NCI-H526 treated with DMSO at 0.1 percent for 48 hours (cell line): Measurements from ENCODE around the gene WDR1.

Source experiments
- DNase-seq: peaks from one replicate; lab custom pipeline; 2025; lab: John Stamatoyannopoulos, UW

Gene WDR1

DNA sequence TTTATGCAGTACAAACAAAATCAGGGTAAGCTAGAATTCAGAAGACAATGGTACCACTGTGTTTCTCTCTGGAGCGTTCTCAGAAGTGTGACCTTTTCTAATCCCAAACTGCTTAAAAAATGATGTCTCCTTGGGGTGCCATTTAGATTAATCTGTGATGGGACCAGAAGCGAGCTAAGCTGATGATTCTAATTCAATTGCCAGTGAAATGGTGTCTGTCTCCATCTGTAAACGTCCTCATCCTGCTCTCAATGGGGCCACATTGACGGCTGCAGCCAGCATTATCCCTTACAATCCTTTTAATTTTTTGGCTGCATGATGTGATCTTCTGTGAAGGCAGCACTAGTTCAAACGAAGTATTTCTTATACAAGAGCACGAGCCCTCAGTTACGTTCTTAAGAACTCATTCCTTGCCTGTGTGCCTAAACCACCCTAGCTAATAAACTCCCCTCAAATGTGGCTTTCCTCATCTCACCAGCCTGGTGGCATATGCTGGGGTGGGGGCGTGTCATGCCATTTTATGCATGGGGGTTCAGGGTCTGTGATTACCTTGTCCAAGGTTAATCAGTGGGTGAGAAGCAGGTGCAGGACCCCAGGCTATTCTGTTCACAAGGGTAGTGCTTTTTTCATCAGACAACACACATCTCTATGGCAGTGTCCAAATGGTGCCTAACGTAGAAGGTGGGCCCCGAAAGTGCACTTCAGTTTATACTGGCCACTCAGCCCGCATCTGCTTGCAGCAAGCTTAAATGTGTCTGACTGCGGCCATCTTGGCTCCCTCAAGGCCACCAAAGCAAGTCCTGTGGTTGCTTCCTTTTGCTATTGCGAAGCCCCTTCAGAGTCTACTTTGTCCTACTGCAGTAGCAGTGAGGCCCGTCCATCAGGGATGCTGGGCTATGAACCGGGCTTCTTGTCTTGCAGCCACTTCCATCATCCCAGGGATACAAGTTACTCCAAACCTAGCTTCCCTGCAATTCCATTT, 49.6 kb downstream of the WDR1 start:
- DNase-seq: no peak

DNA sequence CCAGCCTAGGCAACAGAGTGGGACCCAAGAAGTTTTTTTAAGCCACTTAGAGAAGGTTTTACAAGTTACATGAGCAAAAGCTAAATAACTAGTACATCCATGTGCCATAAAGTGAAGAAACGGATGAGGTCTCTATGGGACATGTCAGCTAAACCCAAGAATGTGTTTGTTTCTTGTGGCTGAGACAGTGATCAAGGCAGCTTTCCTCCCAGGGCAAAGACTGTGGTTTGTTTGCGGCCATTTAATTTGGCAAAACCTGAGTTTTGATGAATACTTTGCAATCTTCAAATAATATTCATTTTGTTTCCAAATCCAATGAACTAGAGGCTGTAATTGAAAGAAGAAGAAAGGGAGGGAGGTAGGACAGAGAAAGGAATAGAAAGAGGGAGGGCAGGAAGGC, 50.4 kb downstream of the WDR1 start:
- no peak for DNase-seq

DNA sequence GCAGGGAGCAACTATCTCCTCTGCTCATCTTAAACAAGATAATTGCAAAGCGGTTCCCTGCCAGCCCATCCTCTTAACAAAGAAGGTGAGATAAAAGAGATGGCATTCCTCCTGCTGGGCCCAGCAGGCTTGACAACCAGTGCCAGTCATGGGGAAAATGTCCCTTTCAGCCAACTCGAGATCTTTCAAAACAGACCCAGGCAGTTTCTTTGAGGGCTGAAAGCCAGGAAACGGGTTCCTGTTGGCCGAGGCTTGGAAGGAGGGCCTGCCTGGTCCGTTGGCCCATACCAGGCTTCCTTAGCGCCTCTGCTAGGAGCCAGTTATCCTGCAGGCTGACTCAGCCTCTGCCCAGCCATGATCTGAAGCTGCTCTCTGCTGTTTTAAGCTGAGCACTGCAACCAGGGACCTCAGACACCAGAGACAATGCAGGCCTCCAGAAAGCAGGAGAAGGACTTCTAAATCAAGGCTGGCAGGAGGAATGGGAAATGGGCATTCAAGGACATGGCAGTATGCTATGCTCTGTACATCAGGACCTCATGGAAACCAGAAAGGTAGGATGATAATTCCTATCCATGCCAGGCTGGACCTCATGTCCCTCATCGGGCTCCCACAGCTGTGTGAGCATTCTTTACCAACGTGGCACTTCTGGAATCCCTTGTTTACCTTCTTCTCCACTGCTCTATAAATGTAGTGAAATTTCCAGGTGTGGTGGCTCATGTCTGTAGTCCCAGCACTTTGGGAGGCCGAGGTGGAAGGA, 52.9 kb downstream of the WDR1 start:
- no peak for DNase-seq

DNA sequence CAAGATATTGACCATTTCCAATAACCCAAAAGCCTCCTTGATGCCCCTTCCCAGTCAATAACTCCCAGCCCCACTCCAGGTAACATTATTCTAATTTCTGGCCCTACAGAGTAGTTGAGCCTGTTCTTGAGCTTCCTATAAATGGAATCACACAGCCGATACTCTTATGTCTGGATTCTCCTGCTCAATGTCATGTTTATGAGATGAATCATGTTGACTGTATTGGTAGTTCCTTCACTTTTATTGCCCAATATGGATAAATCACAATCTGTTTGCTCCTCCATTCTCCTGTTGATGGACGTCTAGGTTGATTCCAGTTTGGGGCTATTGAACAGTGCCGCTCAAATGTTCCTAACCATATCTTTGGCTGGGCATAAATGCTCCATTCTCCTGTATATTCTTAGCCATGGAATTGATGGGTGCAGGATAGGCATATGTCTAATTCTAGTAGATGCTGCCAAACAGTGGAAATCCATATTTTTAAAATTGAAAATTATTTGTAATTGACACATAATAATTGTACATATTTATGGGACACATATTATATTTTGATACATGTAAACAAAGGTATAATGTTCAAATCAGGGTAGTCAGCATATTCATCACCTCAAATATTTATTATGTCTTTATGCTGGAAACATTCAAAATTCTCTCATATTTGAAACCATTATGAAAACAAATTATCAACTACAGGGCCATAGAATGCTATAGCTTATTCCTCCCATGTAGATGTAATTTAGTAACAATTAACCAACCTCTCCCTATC, 54.8 kb downstream of the WDR1 start:
- no peak for DNase-seq

DNA sequence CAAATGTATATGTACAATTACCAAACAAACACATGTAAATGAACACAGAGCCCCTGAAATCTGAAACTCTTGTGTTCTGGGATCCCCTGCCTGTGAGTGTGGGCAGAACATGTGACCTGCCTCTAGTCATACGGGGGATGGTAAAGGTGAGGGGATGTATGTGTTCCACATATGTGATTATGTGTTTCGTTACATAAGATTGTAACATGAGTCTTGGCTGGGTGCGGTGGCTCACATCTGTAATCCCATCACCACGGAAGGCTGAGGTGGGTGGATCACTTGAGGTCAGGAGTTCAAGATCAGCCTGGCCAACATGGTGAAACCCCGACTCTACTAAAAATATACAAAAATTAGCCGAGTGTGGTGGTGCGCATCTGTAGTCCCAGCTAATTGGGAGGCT, 58.2 kb downstream of the WDR1 start:
- no peak for DNase-seq

DNA sequence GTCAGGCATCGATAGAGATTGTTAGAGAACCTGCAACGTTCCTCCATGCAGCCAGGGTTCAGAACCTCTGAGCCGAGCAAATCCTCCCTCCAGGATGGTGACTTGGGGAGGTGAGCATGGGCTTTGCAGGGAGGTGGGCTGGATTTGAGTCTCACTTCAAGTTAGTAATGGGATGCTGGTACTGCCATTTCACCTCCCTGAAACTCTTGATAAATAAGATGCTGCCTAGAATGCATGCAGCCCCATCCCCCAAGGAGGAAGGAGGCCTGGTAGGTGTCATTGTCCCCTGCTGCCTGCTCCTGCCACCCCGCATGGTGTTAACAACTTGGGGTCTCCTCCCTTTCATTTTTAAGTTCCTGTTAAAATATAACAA, 59.6 kb downstream of the WDR1 start:
- DNase-seq: no peak

DNA sequence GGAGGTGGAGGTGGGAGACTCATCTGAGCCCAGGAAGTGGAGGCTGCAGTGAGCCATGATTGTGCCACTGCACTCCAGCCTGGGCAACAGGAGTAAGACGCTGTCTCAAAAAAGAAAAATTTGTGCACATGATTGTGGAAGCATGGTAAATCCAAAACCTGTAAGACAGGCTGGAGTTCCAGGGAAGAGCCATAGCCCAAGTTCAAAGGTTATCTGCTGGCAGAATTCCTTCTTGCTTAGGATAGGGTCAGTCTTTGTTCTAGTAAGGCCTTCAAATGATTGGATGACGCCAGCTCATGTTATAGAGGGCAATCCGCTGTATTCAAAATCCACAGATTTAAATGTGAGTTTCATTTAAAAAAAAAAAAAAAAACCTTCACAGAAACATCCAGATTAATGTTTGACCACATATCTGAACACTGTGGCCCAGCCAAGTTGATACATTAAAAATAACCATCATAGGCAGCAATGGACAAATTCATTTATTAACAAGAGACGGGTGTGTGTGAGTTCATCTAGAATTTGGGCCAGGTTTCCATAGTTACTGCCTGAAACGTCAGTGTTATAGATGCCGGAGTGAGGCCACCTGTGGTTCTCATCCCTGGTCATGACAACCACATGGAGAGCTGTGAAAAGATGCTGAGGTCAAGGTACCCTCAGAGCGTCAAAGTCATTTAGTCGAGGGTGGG, 60.1 kb downstream of the WDR1 start:
- no peak for DNase-seq

DNA sequence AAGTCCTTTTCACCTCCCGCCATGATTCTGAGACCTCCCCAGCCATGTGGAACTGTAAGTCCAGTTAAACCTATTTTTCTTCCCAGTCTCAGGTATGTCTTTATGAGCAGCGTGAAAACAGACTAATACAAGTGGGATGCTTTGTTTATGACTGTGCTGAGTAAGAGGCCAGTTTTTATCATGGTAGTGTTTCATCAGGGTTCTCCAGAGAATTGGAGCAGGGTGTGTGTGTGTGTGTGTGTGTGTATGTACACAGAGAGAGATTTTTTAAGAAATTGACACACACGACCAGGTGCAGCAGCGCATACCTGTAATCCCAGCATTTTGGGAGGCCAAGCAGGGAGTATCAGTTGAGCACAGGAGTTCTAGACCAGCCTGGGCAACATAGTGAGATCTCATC, 60.7 kb downstream of the WDR1 start:
- no peak for DNase-seq

DNA sequence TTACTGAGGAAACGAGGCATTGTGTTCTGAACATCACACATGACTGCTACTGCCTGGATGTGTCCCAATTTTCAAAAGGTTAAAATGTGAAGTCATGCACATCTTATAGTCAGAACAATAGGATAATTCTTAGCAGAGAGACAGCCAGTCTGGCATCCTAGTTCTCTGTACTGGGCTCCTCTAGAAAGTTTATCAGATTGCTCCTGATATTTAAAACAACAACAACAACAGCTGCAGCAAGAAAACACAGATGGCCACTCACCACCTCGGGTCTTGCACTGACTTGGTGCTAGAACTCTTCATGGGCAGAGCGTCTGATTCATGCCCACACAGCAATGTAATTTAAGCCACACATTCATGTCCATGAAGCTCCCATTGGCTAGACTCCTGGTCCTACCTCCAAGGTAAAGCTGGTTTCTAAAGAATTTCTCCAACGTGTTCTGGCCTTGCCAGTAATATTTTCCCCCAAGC, 62.0 kb downstream of the WDR1 start:
- no peak for DNase-seq

DNA sequence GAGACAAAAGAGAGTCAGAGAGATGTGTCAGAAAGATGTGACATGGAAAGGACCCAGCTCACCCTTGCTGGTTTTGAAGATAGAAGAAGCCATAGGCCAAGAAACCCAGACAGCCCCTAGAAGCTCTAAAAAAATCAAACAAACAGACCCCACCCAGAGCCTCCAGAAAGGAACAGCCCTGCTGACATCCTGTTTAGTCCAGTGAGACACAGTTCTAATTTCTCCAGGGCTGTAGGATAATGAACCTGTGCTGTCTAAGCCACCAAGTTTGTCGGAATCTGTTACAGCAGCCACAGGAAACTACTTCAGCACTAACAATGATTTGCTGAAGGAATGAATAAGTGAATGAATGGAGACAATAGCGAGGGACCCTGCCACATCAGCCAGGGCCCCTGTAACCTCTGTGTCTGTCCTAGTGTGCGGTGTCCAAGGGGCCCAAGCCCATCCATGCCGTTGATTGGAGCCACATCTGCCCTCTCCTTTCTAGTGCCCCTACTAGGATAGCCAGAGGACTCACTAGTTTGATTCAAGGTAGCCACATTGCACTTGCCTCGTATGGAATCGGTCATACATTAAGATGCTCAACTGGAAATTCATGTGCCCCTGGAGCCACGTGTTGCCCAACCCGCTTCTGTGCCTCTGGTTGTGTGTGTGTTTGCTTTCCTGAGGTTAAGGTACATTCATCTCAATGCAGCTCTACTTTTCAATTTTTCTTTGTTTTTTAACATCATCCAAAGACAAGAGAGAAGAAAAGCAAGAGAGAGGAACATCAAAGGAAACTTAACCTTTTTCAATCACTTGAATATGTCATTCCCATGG, 62.8 kb downstream of the WDR1 start:
- DNase-seq: no peak

DNA sequence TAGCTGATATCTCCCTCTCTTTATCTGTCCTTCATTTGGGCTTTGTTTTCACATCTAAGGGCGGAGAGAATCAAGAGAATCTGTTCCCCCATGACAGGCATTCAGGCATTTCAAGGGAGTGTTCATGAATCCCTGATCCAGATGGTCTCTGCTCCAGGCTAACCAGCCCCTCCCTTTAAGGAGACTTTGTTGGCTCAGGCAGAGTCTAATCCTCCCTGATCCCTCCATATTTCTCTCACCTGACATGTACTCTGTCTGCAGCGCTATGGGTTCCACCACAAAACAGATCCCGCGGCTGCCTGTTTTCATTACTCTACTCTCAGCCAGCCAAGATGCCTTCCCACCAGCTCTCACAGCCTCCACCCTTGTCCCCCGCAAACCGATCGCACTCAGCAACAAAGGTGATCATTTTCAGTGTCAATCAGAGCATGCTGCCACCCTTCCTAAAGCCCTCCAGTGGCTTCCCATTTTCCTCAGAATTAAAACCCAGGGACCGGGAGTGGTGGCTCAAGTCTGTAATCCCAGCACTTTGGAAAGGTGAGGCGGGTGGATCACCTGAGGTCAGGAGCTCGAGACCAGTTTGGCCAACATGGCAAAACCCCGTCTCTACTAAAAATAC, 65.0 kb downstream of the WDR1 start:
- no peak for DNase-seq

DNA sequence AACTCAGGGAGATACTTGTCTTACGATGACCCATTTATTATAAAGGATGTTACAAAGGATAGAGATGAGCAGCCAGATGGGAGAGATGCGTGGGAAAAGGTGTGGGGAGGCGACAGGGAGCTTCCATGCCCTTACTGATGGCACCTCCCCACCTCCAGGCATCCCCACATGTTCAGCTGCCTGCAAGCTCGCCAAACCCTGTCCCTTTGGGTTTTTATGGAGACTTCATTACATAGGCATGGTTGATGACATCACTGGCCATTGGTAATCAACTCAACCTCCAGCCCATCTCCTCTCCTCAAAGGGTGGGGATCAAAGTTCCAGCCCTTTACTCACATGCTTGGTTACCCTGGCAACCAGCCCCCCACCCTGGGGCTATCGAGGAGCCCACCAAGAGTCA, 65.9 kb downstream of the WDR1 start:
- DNase-seq: no peak

DNA sequence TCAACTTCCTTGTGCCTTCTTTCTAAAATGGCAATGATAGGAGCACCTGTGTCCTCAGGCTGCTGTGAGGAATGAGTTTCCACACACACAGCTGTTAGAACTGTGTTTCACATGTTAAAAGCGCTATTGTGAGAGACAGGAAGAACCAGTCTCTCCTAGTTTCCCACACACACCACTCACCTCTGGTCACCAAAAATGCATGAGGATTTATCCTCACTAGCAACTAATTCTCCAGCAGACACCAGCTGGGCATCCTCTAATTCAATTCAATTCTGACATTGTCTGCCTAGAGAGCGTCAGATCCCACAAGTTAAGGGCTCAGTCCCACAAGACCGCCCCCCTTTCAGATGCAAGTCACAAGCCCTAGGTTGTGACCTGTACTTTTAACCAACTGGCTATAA, 66.3 kb downstream of the WDR1 start:
- no peak for DNase-seq

DNA sequence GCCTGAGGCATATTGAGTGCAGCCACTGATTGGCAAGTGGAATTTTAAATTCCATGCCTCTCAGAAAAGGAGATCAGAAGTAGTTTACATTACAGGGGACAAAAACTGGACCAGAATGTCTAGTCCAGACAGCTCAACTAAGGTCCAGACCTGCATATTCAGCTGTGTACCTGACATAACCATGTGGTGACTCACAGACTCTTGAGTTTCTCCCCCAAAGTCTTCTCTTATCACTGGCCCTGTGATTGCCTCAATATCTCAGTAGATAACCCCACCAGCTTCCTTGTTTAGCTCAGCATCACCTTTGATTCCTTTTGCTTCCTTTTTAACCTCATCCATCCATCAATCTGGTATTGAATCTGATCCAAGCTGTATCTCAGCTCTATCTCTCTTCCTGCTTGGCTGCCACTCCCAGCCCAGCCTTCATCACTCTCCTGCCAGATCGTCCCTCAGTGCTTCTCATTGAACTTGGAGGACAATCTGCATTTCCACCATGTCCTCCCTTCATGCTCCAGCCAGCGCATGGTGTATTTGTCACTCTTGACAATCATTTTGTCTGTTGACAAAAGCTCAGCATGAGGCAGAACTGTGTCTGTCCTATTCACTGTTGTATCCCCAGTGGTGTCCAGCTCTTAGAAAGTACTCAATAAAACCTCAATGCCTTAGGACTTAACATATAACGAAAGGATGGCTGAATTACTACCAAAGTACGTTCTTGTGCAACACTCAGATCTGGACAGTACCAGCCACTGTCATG, 67.5 kb downstream of the WDR1 start:
- DNase-seq: no peak

DNA sequence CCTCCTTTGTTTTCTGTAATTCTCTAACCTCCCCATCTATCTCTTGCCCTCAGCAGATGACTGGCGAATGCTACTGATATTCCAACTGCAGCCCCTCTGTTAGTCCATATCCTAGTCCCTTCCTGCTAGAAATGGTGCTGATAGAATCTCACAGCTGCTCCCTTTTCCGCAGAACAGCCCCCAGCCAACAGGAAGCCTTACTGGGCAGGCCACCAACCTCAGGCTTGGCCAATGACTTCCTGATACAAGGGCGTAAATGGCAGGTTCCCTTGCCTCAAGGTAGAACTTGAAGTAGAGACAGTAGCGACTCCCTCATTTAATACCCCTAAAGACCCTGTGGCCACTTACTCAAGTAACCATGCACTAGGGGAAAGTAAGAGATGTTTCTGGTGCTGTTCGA, 68.6 kb downstream of the WDR1 start:
- no peak for DNase-seq

DNA sequence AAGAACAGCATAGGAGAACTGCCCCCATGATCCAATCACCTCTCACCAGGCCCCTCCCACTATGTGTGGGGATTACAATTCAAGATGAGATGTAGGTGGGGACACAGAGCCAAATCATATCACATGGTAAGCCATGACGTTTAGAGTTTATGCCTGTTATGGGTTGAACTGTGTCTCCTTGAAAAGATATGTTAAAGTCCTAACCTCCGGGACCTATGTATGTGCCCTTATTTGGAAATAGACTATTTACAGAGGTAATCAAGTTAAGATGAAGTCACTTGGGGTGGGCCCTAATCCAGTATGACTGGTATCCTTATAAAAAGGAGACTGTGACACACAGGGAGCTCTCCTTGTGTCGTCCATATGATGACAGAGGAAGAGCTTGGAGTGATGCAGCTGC, 70.1 kb downstream of the WDR1 start:
- DNase-seq: no peak

DNA sequence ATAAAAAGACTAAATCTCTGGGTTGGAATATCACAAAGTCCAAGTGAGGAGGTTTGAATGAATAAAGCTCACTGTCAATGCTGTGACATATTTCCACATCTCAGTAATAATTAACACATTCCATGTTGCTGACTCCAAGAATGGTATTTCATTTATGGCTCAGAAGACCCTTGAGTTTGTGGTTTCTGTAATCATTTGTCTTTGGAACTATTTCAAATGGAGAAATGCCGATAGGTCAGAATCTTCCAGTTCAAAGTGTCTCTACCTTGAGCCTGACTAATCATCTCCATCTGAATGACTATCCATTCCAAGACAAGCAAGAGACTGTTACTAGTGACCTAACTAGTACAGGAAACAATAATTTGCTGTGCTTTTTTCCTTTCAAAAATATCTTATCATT, 71.1 kb downstream of the WDR1 start:
- no peak for DNase-seq

DNA sequence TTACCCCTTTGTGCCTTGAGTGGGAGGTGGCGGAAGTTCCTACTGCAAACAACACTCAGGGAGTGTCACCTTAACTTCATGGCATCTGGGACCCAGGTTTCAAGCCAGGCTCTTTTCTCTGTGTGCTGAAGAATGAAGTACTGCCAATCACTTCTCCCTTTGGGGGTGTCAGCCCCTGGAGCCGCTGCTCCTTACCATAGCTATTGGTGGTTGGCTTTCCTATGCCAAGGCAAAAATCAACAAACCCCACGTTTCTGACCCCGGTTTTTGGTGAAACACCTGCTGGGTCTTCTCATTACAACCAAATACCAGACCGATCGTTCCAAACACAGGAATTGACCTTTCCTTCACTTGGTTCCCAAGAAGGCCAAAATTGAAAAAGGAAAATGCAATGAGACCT, 75.6 kb downstream of the WDR1 start:
- no peak for DNase-seq

DNA sequence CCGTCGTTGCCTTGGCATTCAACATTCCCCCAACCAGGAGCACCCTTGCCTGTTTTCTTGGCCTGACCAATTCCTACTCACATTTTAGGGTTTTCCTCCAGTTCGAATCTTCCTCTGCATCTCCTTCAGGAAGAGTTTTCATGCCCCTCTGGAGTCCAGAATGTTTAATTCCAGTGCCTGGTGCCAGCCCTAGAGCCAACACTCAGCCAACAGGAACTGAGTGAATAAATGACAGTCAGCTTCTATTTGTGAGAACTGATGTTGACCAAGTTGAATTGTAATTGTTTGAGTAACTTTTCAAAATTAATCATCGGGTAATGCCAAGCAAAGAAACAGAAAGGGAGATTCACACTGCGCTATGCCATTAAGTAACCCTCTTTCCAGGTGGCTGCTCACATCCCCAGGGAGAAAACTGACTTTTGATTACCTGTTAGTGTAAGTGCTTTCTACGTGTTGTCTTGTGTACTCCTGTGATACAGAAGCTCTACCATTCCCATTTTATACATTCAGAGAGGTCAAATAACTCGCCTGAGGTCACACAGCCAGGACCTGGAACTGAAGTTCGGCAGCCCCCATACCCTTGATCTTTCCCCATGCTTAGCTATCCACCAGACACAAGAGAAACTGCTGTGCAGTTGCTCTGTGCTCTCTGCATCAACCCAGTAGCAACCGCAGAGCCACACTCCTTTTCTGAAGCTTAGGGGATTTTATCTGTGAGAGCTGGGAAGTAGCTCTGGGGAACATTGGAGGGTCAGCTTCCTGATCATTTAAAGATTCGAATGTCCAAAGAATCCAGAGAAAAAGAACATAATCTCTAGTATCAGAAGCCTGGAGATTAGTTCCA, 76.3 kb downstream of the WDR1 start:
- DNase-seq: no peak
